GM18861 (cell line): ENCODE data around the gene IL2RG.

ENCODE experiments used
- ATAC-seq: cut with Tn5 transposase; IDR thresholded peaks from one replicate; pipeline ENCODE4 v1.9.1; 2021; ENCODE audit not compliant: unreplicated experiment

The IL2RG gene

DNA sequence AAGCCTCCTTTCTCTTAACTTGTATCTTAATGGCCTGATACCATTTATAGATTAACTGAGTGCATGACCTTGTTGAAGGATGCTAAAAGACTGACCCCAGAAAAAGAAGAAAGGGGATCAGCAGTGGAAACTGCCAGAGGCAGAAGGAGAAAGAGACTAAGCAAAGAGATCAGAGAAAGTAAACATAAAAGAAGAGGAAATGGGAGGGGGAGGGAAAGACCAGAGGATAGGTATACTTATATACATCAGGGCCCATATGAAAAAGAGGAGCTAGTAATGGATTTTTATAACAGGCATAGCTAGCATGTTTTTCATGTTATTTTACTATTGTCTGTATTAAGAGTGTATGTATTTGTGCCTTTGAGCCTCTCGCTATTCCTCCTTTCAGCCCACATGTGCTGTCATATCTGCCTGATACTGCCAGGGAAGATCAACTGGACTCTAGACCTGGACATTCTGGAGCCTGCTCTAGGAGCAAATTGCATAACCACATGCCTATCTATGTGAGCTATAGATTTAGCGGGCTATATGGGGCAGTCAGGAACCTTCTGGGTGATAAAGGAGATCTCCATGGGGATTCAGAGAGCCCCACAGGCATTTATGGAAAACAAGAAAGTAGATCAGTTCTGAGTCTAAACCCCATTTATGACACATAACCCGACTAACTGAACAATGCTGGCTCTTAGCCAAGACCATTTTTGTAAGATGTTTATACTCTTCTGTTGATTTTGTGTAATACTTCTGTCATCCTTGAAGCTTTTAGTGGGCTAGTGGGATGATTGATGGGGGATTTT lies 29.9 kb downstream of the IL2RG start:
- ATAC-seq: no peak

DNA sequence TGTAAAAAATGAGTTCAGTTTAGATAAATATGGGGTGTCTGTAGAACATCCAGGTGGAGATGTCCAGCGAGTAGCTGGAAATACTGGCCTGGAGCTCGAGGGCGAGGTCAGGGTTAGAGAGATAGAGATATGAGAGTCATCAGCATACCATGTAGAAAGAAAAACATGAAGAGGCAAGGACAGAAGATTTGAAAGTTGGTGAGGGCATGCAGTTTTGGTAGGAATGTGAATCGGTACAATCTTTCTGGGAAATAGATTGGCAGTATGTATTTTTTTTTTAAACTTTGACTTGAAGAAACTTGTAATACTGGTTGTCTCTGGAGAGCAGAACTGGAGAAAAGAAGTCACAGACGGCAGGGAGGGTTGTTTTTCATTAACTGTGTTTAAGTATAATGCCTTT lies 40.8 kb downstream of the IL2RG start:
- no peak for ATAC-seq

DNA sequence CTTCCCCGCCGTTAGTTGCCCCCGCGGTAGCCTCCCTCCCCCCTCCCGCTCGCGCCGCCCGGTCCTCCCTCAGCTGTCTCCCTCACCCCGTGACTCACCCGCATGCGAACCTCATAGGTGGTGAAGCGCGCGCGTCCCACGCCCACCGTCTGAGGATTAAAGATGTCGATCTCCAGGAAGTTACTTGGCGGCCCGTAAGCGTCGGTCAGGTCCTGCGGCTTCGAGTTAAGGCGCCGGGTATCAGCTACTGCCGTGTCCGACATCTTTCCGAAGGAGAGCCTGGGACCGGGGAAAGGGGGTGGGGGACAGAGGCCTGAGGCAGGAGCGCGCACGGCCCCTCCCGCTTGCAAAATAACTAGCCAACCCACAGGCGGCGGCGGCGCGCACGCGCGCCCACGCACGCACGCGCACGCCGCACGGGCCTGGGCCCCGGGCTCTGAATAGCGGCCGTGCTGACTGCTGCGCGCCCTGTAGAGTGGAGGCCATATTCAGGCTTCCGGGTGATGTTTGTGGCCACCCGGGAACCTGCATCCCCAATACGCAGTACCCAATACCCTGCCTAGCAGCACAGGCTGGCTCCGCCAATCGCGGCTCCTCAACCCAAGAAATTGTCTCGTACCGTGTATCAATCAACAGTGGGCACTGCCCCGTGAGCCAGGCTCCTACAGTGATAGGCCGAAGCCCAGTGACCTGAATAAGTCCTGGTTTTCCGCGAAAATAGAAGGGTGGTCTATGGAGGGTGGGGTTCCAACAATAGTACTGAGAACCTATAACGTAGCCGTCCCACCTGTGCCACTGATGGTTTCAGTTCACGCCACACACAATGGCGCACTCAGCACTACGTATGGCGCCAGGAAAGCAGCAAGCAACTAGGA lies 43.1 kb downstream of the IL2RG start, which contains the start of gene SNX12:
Gene SNX12, minus strand, starts transcription at position 291 of the 875 bp plus-strand sequence. Its CDS starts 28 bp downstream, at position 263.
- peak; percentile 98 for ATAC-seq

GRCh38 chrX:71067712-71068043 lies 43.7 kb downstream of the IL2RG start:
- ATAC-seq: no peak

DNA sequence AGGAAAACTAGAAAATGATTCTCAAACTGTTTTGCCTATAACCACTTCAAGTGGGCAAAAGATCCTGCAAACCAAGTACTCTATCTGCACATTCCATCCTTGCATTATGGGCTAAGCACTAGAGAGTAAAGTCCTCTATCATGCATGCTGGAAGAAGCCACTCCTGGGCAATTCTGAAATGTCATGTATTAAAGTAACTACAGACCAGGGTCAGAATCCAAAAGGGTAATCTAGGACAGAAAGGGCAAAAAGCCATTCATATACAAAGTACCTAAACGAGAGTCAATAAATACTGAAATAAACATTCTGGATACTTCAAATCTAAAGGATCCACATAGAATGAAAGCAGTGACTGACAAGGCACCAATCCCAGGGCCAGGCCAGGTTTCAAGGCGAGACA lies 44.3 kb downstream of the IL2RG start:
- ATAC-seq: no peak

DNA sequence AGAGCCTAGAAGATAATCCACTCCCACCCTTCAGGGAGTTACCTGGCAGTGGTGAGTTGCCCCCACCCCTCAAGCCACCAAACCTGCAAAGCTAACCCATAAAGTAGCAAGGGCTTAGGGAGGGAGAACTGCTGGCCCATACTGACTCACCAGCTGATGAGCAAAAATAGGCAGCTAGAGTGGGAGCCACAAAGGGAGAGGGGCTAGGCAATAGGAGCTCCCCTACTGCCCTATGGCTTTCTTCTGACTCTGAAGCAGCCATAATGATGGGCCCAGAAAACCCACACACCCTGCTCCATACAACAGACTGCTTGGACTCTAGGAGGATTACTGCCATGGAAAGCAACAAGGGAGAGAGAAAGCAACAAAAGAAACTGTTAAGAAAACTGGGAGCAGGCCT lies 51.2 kb downstream of the IL2RG start:
- ATAC-seq: no peak

- no peak for ATAC-seq
Observed at GRCh38 chrX:71057848-71058530, 53.4 kb downstream of the IL2RG start.
